Peyer's patch (tissue), 4 donors: ENCODE data around the gene ALG10B.
"Not testable (repeated sequence)": the region's sequence is repeated elsewhere in the genome, so short reads cannot be mapped to it uniquely, and the experiment has no call there.

Experiments
- POLR2A ChIP-seq, 2 donors: fragments of 450-650 bp; IDR thresholded peaks; one replicate each; pipeline ENCODE4 v1.5.1; 2017; ENCODE audit warnings: antibody characterized with exemption in 2 of 2, mild to moderate bottlenecking in 2 of 2, moderate library complexity in 2 of 2
- TF ChIP-seq, protein P1 (sequence below), 6 experiments: fragments of 450-650 bp in 4 of 6; fragments of 200-600 bp in 2 of 6; sonication (generic) in 1 of 6; IDR thresholded peaks; one replicate each; pipeline ENCODE4 v1.5.1; 2017 to 2019; ENCODE audit warnings: antibody characterized with exemption in 6 of 6, mild to moderate bottlenecking in 3 of 6, moderate library complexity in 1 of 6

DNA sequence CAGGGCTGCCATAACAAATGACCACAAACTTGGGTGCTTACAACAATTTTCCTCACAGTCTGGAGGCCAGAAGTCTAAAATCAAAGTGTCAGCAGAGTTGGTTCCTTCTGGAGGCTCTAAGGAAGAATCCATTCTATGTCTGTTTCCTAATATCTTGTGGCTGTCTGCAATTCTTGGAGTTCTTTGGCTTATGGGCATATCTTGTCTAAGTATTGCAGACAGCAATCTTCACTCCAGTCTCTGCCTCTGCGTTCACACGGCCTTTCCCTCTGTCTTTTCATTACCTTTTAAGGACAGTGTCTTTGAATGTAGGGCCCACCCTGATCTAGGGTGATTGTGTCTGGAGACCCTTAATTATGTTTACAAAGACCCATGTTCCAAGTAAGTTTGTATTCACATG is 5.4 kb downstream of the ALG10B start:
- TF ChIP-seq, protein P1, sequence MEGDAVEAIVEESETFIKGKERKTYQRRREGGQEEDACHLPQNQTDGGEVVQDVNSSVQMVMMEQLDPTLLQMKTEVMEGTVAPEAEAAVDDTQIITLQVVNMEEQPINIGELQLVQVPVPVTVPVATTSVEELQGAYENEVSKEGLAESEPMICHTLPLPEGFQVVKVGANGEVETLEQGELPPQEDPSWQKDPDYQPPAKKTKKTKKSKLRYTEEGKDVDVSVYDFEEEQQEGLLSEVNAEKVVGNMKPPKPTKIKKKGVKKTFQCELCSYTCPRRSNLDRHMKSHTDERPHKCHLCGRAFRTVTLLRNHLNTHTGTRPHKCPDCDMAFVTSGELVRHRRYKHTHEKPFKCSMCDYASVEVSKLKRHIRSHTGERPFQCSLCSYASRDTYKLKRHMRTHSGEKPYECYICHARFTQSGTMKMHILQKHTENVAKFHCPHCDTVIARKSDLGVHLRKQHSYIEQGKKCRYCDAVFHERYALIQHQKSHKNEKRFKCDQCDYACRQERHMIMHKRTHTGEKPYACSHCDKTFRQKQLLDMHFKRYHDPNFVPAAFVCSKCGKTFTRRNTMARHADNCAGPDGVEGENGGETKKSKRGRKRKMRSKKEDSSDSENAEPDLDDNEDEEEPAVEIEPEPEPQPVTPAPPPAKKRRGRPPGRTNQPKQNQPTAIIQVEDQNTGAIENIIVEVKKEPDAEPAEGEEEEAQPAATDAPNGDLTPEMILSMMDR (IDR thresholded peaks at IDR 0.05), result not testable (repeated sequence)
- not testable (repeated sequence) for TF ChIP-seq POLR2A (IDR thresholded peaks at IDR 0.05)
